ENCODE measurements around the gene CPNE1.

- TF ChIP-seq CTCF (IDR thresholded peaks at IDR 0.05) (no peak), POLR2A (IDR thresholded peaks at IDR 0.05) (no peak), EP300 (IDR thresholded peaks at IDR 0.05) (no peak)
Measured at GRCh38 chr20:35626386-35627001, 38.2 kb downstream of the CPNE1 start.
